CD4-positive, alpha-beta T cell treated with Interleukin-1 beta for 1 hour (primary cell): ENCODE data around the gene CNPY3.

ENCODE experiments used
- DNase-seq, 2 donors: peaks; one replicate each; pipeline ENCODE4 v3.0.0-alpha.2; 2020 to 2022

CNPY3 gene

GRCh38 chr6:42984001-42984923 lies 55.0 kb downstream of the CNPY3 start, which contains the start of gene PPP2R5D:
Gene PPP2R5D (plus strand): TSS chr6:42984570. CDS start chr6:42984678, 108 bp downstream.
- DNase-seq: peak; percentile 98 to 99

DNA sequence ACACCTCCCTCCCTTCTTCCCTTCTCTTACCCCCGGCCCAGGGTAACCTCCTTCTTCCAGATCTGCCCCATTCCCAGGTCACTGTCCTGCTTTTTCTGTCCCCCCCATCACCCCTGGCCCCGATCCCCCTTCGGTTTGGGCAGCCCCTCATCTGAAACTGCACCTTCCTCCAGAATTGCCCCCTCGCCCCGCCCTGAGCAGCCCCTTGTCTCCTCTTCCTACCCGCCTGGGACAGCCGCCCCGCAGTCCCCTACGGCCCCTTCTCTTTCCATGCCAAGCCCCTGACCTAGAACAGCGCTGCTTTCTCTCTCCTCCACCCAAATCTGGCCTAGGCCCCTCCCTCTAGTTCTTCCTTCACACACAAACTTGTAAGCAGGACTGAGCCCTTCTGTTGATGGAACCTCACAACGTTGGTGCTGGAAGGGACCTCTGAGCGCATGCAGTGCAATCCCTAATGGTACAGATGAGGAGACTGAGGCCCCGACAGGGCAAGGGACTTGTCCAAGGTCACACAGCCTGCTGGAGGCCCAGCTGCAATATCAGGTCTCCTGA lies 55.7 kb downstream of the CNPY3 start:
- no peak for DNase-seq

GRCh38 chr6:42987533-42988451 lies 58.5 kb downstream of the CNPY3 start:
- DNase-seq: no peak

- DNase-seq: no peak
Observed at GRCh38 chr6:42988486-42989020, 59.3 kb downstream of the CNPY3 start.
